ENCODE data around the gene C22orf42. TPM values are rescaled to one million over a fixed set of nuclear protein-coding genes. Genes with fewer than 3 reads are reported as not detected.
"Not testable (repeated sequence)": the region's sequence is repeated elsewhere in the genome, so short reads cannot be mapped to it uniquely, and the experiment has no call there.

The C22orf42 gene
- total and polyA plus RNA-seq, 3 donors from 2014 or later, result 4.0 to 15.6 (median 13.3) TPM

- intact Hi-C loops (cut with DNase I; ENCODE audit: low total_unique reads); H3K27me3 ChIP-seq; DNase-seq: not testable (repeated sequence)
These were observed 34.2 kb upstream of the C22orf42 start for GRCh38 chr22:32193346-32193745.

GRCh38 chr22:32191021-32191420, 31.9 kb upstream of the C22orf42 start:
- WGBS, 2 donors, result 79 to 87% methylated on average over 15 of the region's 15 CpGs
- H3K36me3 ChIP-seq (ENCODE audit: low read depth, missing control alignments); intact Hi-C loops (cut with DNase I; ENCODE audit: low total_unique reads); H3K9me3 ChIP-seq; H3K27me3 ChIP-seq; H3K27ac ChIP-seq; H3K4me3 ChIP-seq; DNase-seq; H3K4me1 ChIP-seq: not testable (repeated sequence)

More at GRCh38 chr22:32193346-32193745, 34.2 kb upstream of the C22orf42 start:
- H3K36me3 ChIP-seq (ENCODE audit: low read depth, missing control alignments); H3K9me3 ChIP-seq; H3K4me3 ChIP-seq; H3K4me1 ChIP-seq; H3K27ac ChIP-seq: not testable (repeated sequence)
- 83 to 91% methylated on average over 4 to 9 of the region's 9 CpGs for WGBS, 2 donors

GRCh38 chr22:32185821-32186220, 26.7 kb upstream of the C22orf42 start:
- no peaks in the 10 kb centered on the region for H3K36me3 ChIP-seq (ENCODE audit: low read depth, missing control alignments)
- H3K4me1 ChIP-seq, result no peaks in the 10 kb centered on the region
- H3K4me3 ChIP-seq, result no peak overlapping the region
- H3K27ac ChIP-seq, result no peak overlapping the region
- WGBS, 2 donors, result 90 to 94% methylated on average over 3 of the region's 3 CpGs
- H3K27me3 ChIP-seq, result no peaks in the 10 kb centered on the region
- H3K9me3 ChIP-seq, result no peaks in the 10 kb centered on the region
- intact Hi-C loops (cut with DNase I; ENCODE audit: low total_unique reads), result no loop called here
- DNase-seq, result no peak
- TF ChIP-seq POLR2A (IDR thresholded peaks at IDR 0.05) (no peak), CTCF (IDR thresholded peaks at IDR 0.05) (no peak)

GRCh38 chr22:32183625-32184024, 24.5 kb upstream of the C22orf42 start:
- no peak for TF ChIP-seq POLR2A (IDR thresholded peaks at IDR 0.05)
- TF ChIP-seq CTCF (IDR thresholded peaks at IDR 0.05), result no peak
- intact Hi-C loops (cut with DNase I; ENCODE audit: low total_unique reads), result no loop called here
- 75 to 76% methylated on average over 3 of the region's 3 CpGs for WGBS, 2 donors

GRCh38 chr22:32181043-32181442, 21.9 kb upstream of the C22orf42 start:
- TF ChIP-seq CTCF (IDR thresholded peaks at IDR 0.05), result no peak
- no peak for TF ChIP-seq POLR2A (IDR thresholded peaks at IDR 0.05)
- Histone ChIP-seq H3K9me3 (no peaks in the 10 kb centered on the region), H3K27me3 (no peaks in the 10 kb centered on the region), H3K4me1 (no peaks in the 10 kb centered on the region), H3K27ac (no peak overlapping the region), H3K4me3 (no peak overlapping the region), H3K36me3 (ENCODE audit: low read depth, missing control alignments) (no peaks in the 10 kb centered on the region)
- intact Hi-C loops (cut with DNase I; ENCODE audit: low total_unique reads), result no loop called here
- 82 to 87% methylated on average over 6 of the region's 6 CpGs for WGBS, 2 donors
- no peak for DNase-seq

More at GRCh38 chr22:32183625-32184024, 24.5 kb upstream of the C22orf42 start:
- Histone ChIP-seq H3K36me3 (ENCODE audit: low read depth, missing control alignments) (no peaks in the 10 kb centered on the region), H3K4me3 (no peak overlapping the region), H3K27me3 (no peaks in the 10 kb centered on the region), H3K27ac (no peak overlapping the region), H3K4me1 (no peaks in the 10 kb centered on the region), H3K9me3 (no peaks in the 10 kb centered on the region)
- DNase-seq, result no peak

- no peaks in the 10 kb centered on the region for H3K36me3 ChIP-seq (ENCODE audit: low read depth, missing control alignments)
- intact Hi-C loops (cut with DNase I; ENCODE audit: low total_unique reads), result no loop called here
- 62 to 75% methylated on average over 4 to 8 of the region's 8 CpGs for WGBS, 2 donors
These were observed 18.2 kb upstream of the C22orf42 start for GRCh38 chr22:32177221-32177765.

More at GRCh38 chr22:32177221-32177765, 18.2 kb upstream of the C22orf42 start:
- H3K27me3 ChIP-seq, result no peaks in the 10 kb centered on the region
- H3K4me1 ChIP-seq, result no peaks in the 10 kb centered on the region
- TF ChIP-seq POLR2A (IDR thresholded peaks at IDR 0.05) (no peak), CTCF (IDR thresholded peaks at IDR 0.05) (no peak)
- H3K9me3 ChIP-seq, result no peaks in the 10 kb centered on the region
- H3K27ac ChIP-seq, result no peak overlapping the region
- H3K4me3 ChIP-seq, result no peak overlapping the region
- no peak for DNase-seq
